K562 (cell line): ENCODE data around the gene NR1H3. TPM values are rescaled to one million over a fixed set of nuclear protein-coding genes. Genes with fewer than 3 reads are reported as not detected.

Source experiments
- ATAC-seq: fragments of 200-7000 bp; cut with Tn5 transposase; 3 replicates; pipeline ENCODE4 v1.9.1; 2020; ENCODE audit warnings: moderate library complexity
- BruUV-seq: library from RNA; stranded (reverse); fragments of 400-500 nt; replicated peaks from 2 replicates; lab custom pipeline; 2021; lab: Mats Ljungman, UMichigan
- CTCF ChIA-PET: fragments of 300-600 bp; formaldehyde crosslinking; extraction: SDS; loops from one replicate; lab custom pipeline; 2021; ENCODE audit warnings: low intra/inter-chr PET ratio; lab: Yijun Ruan, JAX
- POLR2A ChIA-PET: fragments of 300-600, 350-650 bp; sonication (Branson Sonifier 250); formaldehyde crosslinking; extraction: SDS; loops from one replicate; lab custom pipeline; 2021; ENCODE audit warnings: antibody characterized with exemption, inconsistent platforms; lab: Yijun Ruan, JAX
- DNase-seq, 4 experiments: peaks; one replicate each; pipeline versions ENCODE4 v3.0.0 to v3.0.0-alpha.2; 2011 to 2018; ENCODE audit warnings: low spot score in 3 of 4, mixed read lengths in 3 of 4; ENCODE audit errors: extremely low read depth in 1 of 4
- FAIRE-seq: peaks from 2 replicates; lab custom pipeline; 2011; peaks lifted over from hg19 to GRCh38; lab: Jason Lieb, UNC
- H2AFZ ChIP-seq: 2 replicates; pipeline ENCODE4 v1.6.0; 2011; ENCODE audit warnings: low read depth, low read length, control low read depth, inconsistent platforms
- H3K27ac ChIP-seq: fragments of 200-600 bp; 3 replicates; pipeline ENCODE4 v1.8.0; 2011; ENCODE audit warnings: low read depth, mild to moderate bottlenecking, control low read depth, inconsistent platforms, low read length, moderate library complexity, mixed read lengths; ENCODE audit errors: extremely low read depth
- H3K27me3 ChIP-seq, 2 experiments: fragments of 300-600 bp in 1 of 2; 2 replicates in 1 of 2; 3 replicates in 1 of 2; pipeline versions ENCODE4 v1.6.0 to v1.8.0; 2011; ENCODE audit warnings: inconsistent platforms in 2 of 2, low read length in 2 of 2, mild to moderate bottlenecking in 1 of 2, mixed read lengths in 1 of 2, moderate library complexity in 1 of 2; ENCODE audit not compliant: control insufficient read depth in 2 of 2, insufficient read depth in 2 of 2
- H3K36me3 ChIP-seq: fragments of 300-600 bp; 3 replicates; pipeline ENCODE4 v1.8.0; 2011; ENCODE audit warnings: mild to moderate bottlenecking, low read length, inconsistent platforms; ENCODE audit not compliant: control insufficient read depth, insufficient read depth
- H3K4me1 ChIP-seq, 2 experiments: fragments of 200-600 bp in 1 of 2; replicated peaks in 1 of 2; 2 replicates in 1 of 2; 3 replicates in 1 of 2; pipeline versions ENCODE4 v1.5.1 to v1.8.0; 2011; ENCODE audit warnings: inconsistent platforms in 2 of 2, low read length in 2 of 2, mild to moderate bottlenecking in 1 of 2, mixed read lengths in 1 of 2, moderate library complexity in 1 of 2; ENCODE audit not compliant: control insufficient read depth in 2 of 2, insufficient read depth in 2 of 2
- H3K4me2 ChIP-seq: 2 replicates; pipeline ENCODE4 v1.6.1; 2011; ENCODE audit warnings: low read length, control low read depth, inconsistent platforms, mixed read lengths; ENCODE audit not compliant: insufficient read depth
- H3K4me3 ChIP-seq: fragments of 200-600 bp; sonication (generic), shearing (Covaris generic); 2 replicates; pipeline ENCODE4 v1.5.1; 2016; ENCODE audit warnings: control low read depth, inconsistent platforms
- H3K79me2 ChIP-seq: fragments of 200-600 bp; 3 replicates; pipeline ENCODE4 v1.8.0; 2011; ENCODE audit warnings: low read length, inconsistent platforms; ENCODE audit not compliant: control insufficient read depth, insufficient read depth
- H3K9ac ChIP-seq, 2 experiments: 2 replicates each; pipeline versions ENCODE4 v1.6.0 to v1.6.1; 2011; ENCODE audit warnings: low read depth in 2 of 2, low read length in 2 of 2, control low read depth in 1 of 2, inconsistent platforms in 1 of 2, mild to moderate bottlenecking in 1 of 2, mixed read lengths in 1 of 2; ENCODE audit not compliant: insufficient read depth in 1 of 2
- H3K9me1 ChIP-seq: one replicate; pipeline ENCODE4 v1.6.0; 2011; ENCODE audit warnings: inconsistent platforms, mild to moderate bottlenecking, low read length, moderate library complexity; ENCODE audit not compliant: control insufficient read depth, insufficient read depth
- H3K9me3 ChIP-seq: replicated peaks from 2 replicates; pipeline ENCODE4 v1.5.1; 2011; ENCODE audit warnings: low read depth, low read length, inconsistent platforms; ENCODE audit not compliant: control insufficient read depth, insufficient read depth
- H4K20me1 ChIP-seq: replicated peaks from 2 replicates; pipeline ENCODE4 v1.6.1; 2011; ENCODE audit warnings: low read length, inconsistent platforms, mixed read lengths; ENCODE audit not compliant: control insufficient read depth, insufficient read depth
- NCOR1 ChIP-seq: fragments of 450-650 bp; IDR thresholded peaks from 2 replicates; pipeline ENCODE4 v1.6.1; 2016; ENCODE audit warnings: mild to moderate bottlenecking, moderate library complexity
- POLR2AphosphoS5 ChIP-seq: IDR thresholded peaks from 2 replicates; pipeline ENCODE4 v1.6.1; 2011; ENCODE audit warnings: mild to moderate bottlenecking, low read depth, low read length, moderate library complexity; ENCODE audit not compliant: control insufficient read depth, insufficient read depth
- POLR2G ChIP-seq: fragments of 200-400 bp; formaldehyde crosslinking; IDR thresholded peaks from 2 replicates; pipeline ENCODE4 v1.6.1; 2017; ENCODE audit warnings: low read depth, mild to moderate bottlenecking, antibody characterized with exemption, low read length, moderate library complexity
- RBFOX2 ChIP-seq: fragments of 200-400 bp; formaldehyde crosslinking; IDR thresholded peaks from 2 replicates; pipeline ENCODE4 v1.6.1; 2017; ENCODE audit warnings: low read depth, mild to moderate bottlenecking, low read length, moderate library complexity
- ZFPM2 ChIP-seq: fragments of 250-450 bp; sonication (Bioruptor Pico); IDR thresholded peaks from 2 replicates; pipeline ENCODE4 v1.5.1; 2022; ENCODE audit warnings: mild to moderate bottlenecking
- ZFX ChIP-seq: sonication (generic); formaldehyde crosslinking; IDR thresholded peaks from 2 replicates; pipeline ENCODE4 v1.8.0; 2022; ENCODE audit warnings: mild to moderate bottlenecking, missing genetic modification reagents, moderate library complexity
- ZNF174 ChIP-seq: fragments of 250-450 bp; sonication (Bioruptor Pico); IDR thresholded peaks from 2 replicates; pipeline ENCODE4 v1.4.0; 2020; ENCODE audit warnings: mild to moderate bottlenecking
- WGBS: fragments of 100-300 bp; shearing (Covaris generic); methylation state at CpG from one replicate; pipeline ENCODE4 v1.1.6; 2016; ENCODE audit warnings: low coverage, mixed read lengths; ENCODE audit not compliant: insufficient coverage; ENCODE audit errors: missing lambda C conversion rate; 5-methylcytosine and 5-hydroxymethylcytosine counted together
- in situ Hi-C: fragments of 300-500 bp; cut with MboI; formaldehyde crosslinking; loops from 4 replicates; pipeline ENCODE4 v1.15.0; 2018; ENCODE audit warnings: inconsistent platforms, mixed read lengths
- intact Hi-C: fragments of 100-400 bp; cut with micrococcal nuclease; formaldehyde crosslinking; loops from 2 replicates; pipeline ENCODE4 v1.14.2; 2022
- polyA plus RNA-seq, 8 experiments: library from polyadenylated mRNA; depleted of rRNA in 4 of 8; stranded (reverse) in 5 of 8; unstranded in 3 of 8; fragments of >200 nt; fragmentation: Nextera tagmentation in 2 of 8; fragmentation: Illumina TruSeq in 1 of 8; extraction: Ambion mirVana in 2 of 8; extraction: Trizol in 1 of 8; gene quantifications; 2 replicates each; pipeline versions ENCODE4 v1.2.1 to v1.2.3, GENCODE V29; 2011 to 2014; ENCODE audit warnings: inconsistent platforms in 1 of 8, missing spikeins in 1 of 8
- total RNA-seq, 7 experiments: library from RNA; depleted of rRNA in 6 of 7; stranded (reverse); fragments of >200 nt in 6 of 7; fragmentation: Illumina TruSeq in 2 of 7; extraction: Trizol in 2 of 7; gene quantifications; 2 replicates each; pipeline versions ENCODE4 v1.2.1 to v1.2.3, GENCODE V29; 2011 to 2021; ENCODE audit warnings: low replicate concordance in 1 of 7
- TF ChIP-seq, protein P1 (sequence below): fragments of 200-800 bp; sonication (Bioruptor generic); IDR thresholded peaks from 2 replicates; pipeline ENCODE4 v1.6.1; 2017; ENCODE audit warnings: missing genetic modification characterization, missing compliant biosample characterization

The NR1H3 gene
- total and polyA plus RNA-seq, 9 of the 15 experiments (the other 6 are each of a cell fraction or from before 2014, with no cell fraction given) = 8.2 to 26.0 (median 11.9) TPM

DNA sequence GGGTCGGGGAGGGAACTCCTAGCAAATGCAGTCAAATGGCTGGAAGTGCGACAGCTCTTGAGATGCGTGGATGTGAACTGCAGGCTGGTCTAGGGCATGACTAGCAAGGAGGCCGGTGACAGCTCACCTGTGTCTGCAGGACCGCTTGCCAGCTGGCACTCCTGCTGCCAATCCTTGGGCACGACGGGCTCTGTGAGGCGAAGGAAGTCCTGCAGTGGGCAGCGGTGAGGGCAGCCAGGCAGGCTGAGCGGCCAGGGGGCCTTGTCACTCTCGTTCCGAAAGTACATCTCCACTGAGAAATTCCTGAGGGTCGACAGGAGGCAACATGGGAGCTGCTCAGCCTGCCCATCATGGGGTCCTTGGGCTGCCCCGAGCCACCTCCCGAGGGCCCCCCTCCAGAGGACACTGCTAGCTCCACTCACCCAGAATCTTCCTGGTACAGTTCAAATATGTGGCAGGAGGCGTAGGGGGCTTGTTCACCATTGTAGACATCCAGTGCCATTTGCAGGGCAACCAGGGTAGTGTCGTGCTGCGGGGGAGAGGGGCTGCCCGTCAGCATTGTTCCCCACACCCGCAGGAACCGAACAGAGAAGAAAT, 15.1 kb upstream of the NR1H3 start:
- peaks cover 76% of the 10 kb centered on the region; the same call in 2 of the 3 replicates for H3K36me3 ChIP-seq
- CTCF ChIA-PET = no interaction called here
- ATAC-seq = no peak
- H3K27ac ChIP-seq = no peak overlapping the region
- WGBS = 87% methylated on average over 20 of the region's 21 CpGs
- H3K9me1 ChIP-seq = no peaks in the 10 kb centered on the region
- H2AFZ ChIP-seq = no peak overlapping the region
- TF ChIP-seq NCOR1 = no peak
- TF ChIP-seq RBFOX2 = peak; percentile 59
- TF ChIP-seq POLR2G = peak; percentile 65; the same call in 1 of the 2 replicates
- H3K27me3 ChIP-seq = no peaks in the 10 kb centered on the region
- intact Hi-C loops (no loop called here), in situ Hi-C loops (no loop called here)
- H3K4me3 ChIP-seq = no peak overlapping the region
- no peak for FAIRE-seq
- no peak overlapping the region for H3K4me2 ChIP-seq
- no peaks in the 10 kb centered on the region; the same call in 1 of the 2 replicates for H4K20me1 ChIP-seq
- no TSS peak for BruUV-seq
- no peaks in the 10 kb centered on the region for H3K9me3 ChIP-seq
- H3K4me1 ChIP-seq = peaks cover 5 to 12% of the 10 kb centered on the region in 2 experiments; a peak in 4 of 5 replicates
- H3K79me2 ChIP-seq = peaks cover 3% of the 10 kb centered on the region
- no peak for DNase-seq
- H3K9ac ChIP-seq = 0 out of 4 replicates have a peak overlapping the region, but pooled peaks of 1 of the 2 experiments have one; percentile 10
- POLR2A ChIA-PET = interaction anchor here (0.7 to 10.1 kb wide), 8 partner anchors 8 to 169 kb away, joined by 3 to 110 read pairs (median 4); partner anchors contain the start of gene DDB2

DNA sequence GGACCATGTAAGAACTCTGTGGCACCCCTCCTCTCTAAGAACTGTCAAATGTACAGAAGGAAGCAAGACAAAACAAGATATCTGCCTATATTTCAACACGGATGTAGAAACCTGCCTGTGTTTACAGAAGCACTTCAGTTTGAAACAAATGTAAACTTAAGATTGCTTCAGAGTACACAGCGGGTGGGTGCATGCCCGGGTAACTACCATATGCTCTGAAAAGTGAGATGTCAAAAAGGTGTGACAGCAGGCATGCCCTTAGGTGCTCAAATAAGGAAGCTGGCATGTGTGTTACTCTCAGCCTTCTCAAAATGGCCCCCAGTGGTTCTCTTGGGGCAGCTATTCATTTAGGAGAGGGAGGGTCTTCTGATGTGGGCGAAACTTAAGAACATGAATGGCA, 14.3 kb upstream of the NR1H3 start:
- in situ Hi-C loops (no loop called here), intact Hi-C loops (no loop called here)
- ChIA-PET POLR2A (interaction anchor here (0.6 to 10.1 kb wide), 3 partner anchors 9 to 24 kb away, joined by 3 to 110 read pairs (median 3); no protein-coding TSS in a partner anchor), CTCF (no interaction called here)
- H3K79me2 ChIP-seq = peaks cover 11% of the 10 kb centered on the region
- no peak overlapping the region for H3K9ac ChIP-seq
- no peaks in the 10 kb centered on the region for H3K9me3 ChIP-seq
- FAIRE-seq (no peak), DNase-seq (no peak), ATAC-seq (no peak)
- BruUV-seq = no TSS peak
- H3K27ac ChIP-seq = no peak overlapping the region
- TF ChIP-seq, protein P1, sequence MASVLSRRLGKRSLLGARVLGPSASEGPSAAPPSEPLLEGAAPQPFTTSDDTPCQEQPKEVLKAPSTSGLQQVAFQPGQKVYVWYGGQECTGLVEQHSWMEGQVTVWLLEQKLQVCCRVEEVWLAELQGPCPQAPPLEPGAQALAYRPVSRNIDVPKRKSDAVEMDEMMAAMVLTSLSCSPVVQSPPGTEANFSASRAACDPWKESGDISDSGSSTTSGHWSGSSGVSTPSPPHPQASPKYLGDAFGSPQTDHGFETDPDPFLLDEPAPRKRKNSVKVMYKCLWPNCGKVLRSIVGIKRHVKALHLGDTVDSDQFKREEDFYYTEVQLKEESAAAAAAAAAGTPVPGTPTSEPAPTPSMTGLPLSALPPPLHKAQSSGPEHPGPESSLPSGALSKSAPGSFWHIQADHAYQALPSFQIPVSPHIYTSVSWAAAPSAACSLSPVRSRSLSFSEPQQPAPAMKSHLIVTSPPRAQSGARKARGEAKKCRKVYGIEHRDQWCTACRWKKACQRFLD (CRISPR knock-in tag) = no peak
- no peak for TF ChIP-seq ZFPM2 (CRISPR knock-in tag)
- 0 out of 2 replicates have a peak, but pooled peaks have one; percentile 17 for TF ChIP-seq POLR2AphosphoS5
- no peak for TF ChIP-seq ZFX
- no peak for TF ChIP-seq ZNF174
- H2AFZ ChIP-seq = no peak overlapping the region
- no peak overlapping the region for H3K4me2 ChIP-seq
- no peaks in the 10 kb centered on the region for H3K9me1 ChIP-seq
- no peak overlapping the region for H3K4me3 ChIP-seq
- H3K4me1 ChIP-seq = peaks cover 8 to 12% of the 10 kb centered on the region in 2 experiments; a peak in 4 of 5 replicates
- H4K20me1 ChIP-seq = no peaks in the 10 kb centered on the region; the same call in 1 of the 2 replicates
- no peaks in the 10 kb centered on the region for H3K27me3 ChIP-seq
- H3K36me3 ChIP-seq = peaks cover 70% of the 10 kb centered on the region; the same call in 2 of the 3 replicates
- 78% methylated on average over 4 of the region's 4 CpGs for WGBS
